Testis (tissue), 3 donors: Measurements from ENCODE around the gene UBR3. TPM values are rescaled to one million over a fixed set of nuclear protein-coding genes. Genes with fewer than 3 reads are reported as not detected.
"Not testable (repeated sequence)": the region's sequence is repeated elsewhere in the genome, so short reads cannot be mapped to it uniquely, and the experiment has no call there.

Experiments used
- DNase-seq: peaks from one replicate; pipeline ENCODE4 v3.0.0-alpha.2; 2019
- H3K27ac ChIP-seq, 2 donors: fragments of 200-600 bp; sonication (generic); one replicate each; pipeline ENCODE4 v1.5.1; 2019
- H3K27me3 ChIP-seq: fragments of 200-600 bp; sonication (generic); one replicate; pipeline ENCODE4 v1.5.1; 2019
- H3K36me3 ChIP-seq: fragments of 200-600 bp; sonication (generic); one replicate; pipeline ENCODE4 v1.5.1; 2017; ENCODE audit warnings: low read depth; ENCODE audit errors: missing control alignments
- H3K4me1 ChIP-seq: fragments of 200-600 bp; sonication (generic); one replicate; pipeline ENCODE4 v1.5.1; 2019
- H3K4me3 ChIP-seq, 2 donors: fragments of 200-600 bp; sonication (generic); one replicate each; pipeline ENCODE4 v1.5.1; 2017 to 2019
- H3K9me3 ChIP-seq: fragments of 200-600 bp; sonication (generic); one replicate; pipeline ENCODE4 v1.5.1; 2017
- CTCF ChIP-seq, 3 experiments: fragments of 450-650 bp in 2 of 3; fragments of 200-600 bp in 1 of 3; sonication (generic) in 1 of 3; IDR thresholded peaks; one replicate each; pipeline ENCODE4 v1.5.1; 2016 to 2019; ENCODE audit warnings: antibody characterized with exemption in 3 of 3, mild to moderate bottlenecking in 2 of 3, moderate library complexity in 1 of 3
- POLR2A ChIP-seq: fragments of 450-650 bp; IDR thresholded peaks from one replicate; pipeline ENCODE4 v1.6.1; 2017; ENCODE audit warnings: antibody characterized with exemption, mild to moderate bottlenecking, moderate library complexity
- WGBS, 2 donors: methylation state at CpG; one replicate each; pipeline ENCODE4 v1.1.5; 2018; 5-methylcytosine and 5-hydroxymethylcytosine counted together
- intact Hi-C: fragments of 100-400 bp; cut with DNase I; formaldehyde crosslinking; loops from one replicate; pipeline ENCODE4 v1.15.1; 2023; ENCODE audit warnings: low total_unique reads
- polyA plus RNA-seq: library from polyadenylated mRNA; stranded (reverse); fragments of 350-450 nt; fragmentation: Illumina TruSeq; extraction: RNeasy Lipid Tissue Mini Kit (QIAGEN cat#74804); gene quantifications from one replicate; pipeline ENCODE4 v1.2.3, GENCODE V29; 2014; ENCODE audit warnings: low read depth, low replicate concordance; ENCODE audit not compliant: insufficient read depth
- total RNA-seq, 2 donors: library from RNA; depleted of rRNA; stranded (reverse); fragments of >200 nt; gene quantifications; one replicate each; pipeline ENCODE4 v1.2.3, GENCODE V29; 2016

The UBR3 gene
- total and polyA plus RNA-seq, 3 donors from 2014 or later = 24.3 to 132 (median 122) TPM

DNA sequence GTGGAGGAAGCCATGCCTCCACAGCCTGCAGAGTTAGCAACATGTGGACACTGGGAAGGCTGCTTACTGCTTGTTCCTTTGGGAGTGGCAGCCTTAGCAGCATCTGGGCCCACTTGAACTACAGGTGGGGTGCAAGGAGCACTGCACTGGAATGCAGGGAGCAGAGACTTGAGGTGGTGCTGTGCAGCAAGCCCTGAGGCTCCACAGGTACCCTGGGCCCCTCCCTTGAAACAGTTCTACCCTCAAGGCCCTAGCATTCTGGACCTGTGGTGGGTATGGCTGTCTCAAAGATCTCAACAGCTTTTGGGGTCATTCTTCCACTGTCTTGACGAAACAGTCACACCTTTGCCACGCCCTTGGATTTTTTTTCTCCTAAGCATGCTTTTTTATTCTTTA lies 13.5 kb downstream of the UBR3 start:
- TF ChIP-seq POLR2A (no peak), CTCF (IDR thresholded peaks at IDR 0.05) (no peak)
- DNase-seq = no peak
- Histone ChIP-seq H3K36me3 (no peaks in the 10 kb centered on the region), H3K4me1 (peaks cover 34% of the 10 kb centered on the region), H3K27me3 (no peaks in the 10 kb centered on the region), H3K27ac (peak overlapping the region; percentile 72 to 75), H3K9me3 (no peaks in the 10 kb centered on the region), H3K4me3 (no peak overlapping the region)
- intact Hi-C loops = no loop called here
- WGBS, 2 donors = 79 to 93% methylated on average over 2 of the region's 2 CpGs

DNA sequence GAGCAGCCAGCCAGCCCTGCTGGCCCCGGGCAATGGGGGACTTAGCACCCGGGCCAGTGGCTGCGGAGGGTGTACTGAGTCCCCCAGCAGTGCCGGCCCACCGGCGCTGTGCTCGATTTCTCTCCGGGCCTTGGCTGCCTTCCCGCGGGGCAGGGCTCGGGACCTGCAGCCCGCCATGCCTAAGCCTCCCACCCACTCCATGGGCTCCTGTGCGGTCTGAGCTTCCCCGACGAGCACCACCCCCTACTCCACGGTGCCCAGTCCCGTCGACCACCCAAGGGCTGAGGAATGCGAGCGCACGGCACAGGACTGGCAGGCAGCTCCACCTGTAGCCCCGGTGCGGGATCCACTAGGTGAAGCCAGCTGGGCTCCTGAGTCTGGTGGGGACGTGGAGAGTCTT lies 14.4 kb downstream of the UBR3 start:
- H3K4me3 ChIP-seq, H3K27me3 ChIP-seq, DNase-seq, intact Hi-C loops, H3K9me3 ChIP-seq, H3K36me3 ChIP-seq: not testable (repeated sequence)
- Histone ChIP-seq H3K27ac (peak overlapping the region; percentile 72 to 75), H3K4me1 (peaks cover 34% of the 10 kb centered on the region)
- WGBS, 2 donors = 86% methylated on average over 24 of the region's 24 CpGs; no CpG with 5 or more reads in 1 of the 2 donors

DNA sequence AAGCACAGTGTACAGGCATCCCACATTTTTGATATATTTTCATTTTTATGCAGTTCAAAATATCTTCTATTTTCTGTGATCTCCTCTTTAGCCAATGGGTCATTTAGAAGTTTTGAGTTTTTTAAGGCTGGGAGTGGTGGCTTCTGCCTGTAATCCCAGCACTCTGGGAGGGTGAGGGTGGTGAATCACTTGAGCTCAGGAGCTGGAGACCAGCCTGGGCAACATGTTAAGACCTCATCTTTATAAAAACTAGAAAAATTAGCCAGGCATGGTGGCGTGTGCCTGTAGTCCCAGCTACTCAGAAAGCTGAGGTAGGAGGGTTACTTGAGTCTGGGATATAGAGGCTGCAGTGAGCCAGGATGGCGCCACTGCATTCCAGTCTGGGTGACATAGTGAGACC lies 17.8 kb downstream of the UBR3 start:
- DNase-seq = no peak
- H3K9me3 ChIP-seq = no peaks in the 10 kb centered on the region
- peaks cover 17% of the 10 kb centered on the region for H3K4me1 ChIP-seq
- 85 to 98% methylated on average over 2 of the region's 2 CpGs for WGBS, 2 donors
- no peaks in the 10 kb centered on the region for H3K36me3 ChIP-seq
- H3K27me3 ChIP-seq = no peaks in the 10 kb centered on the region
- H3K4me3 ChIP-seq = no peak overlapping the region
- H3K27ac ChIP-seq = no peak overlapping the region
- TF ChIP-seq POLR2A (no peak), CTCF (IDR thresholded peaks at IDR 0.05) (no peak)
- intact Hi-C loops = no loop called here

DNA sequence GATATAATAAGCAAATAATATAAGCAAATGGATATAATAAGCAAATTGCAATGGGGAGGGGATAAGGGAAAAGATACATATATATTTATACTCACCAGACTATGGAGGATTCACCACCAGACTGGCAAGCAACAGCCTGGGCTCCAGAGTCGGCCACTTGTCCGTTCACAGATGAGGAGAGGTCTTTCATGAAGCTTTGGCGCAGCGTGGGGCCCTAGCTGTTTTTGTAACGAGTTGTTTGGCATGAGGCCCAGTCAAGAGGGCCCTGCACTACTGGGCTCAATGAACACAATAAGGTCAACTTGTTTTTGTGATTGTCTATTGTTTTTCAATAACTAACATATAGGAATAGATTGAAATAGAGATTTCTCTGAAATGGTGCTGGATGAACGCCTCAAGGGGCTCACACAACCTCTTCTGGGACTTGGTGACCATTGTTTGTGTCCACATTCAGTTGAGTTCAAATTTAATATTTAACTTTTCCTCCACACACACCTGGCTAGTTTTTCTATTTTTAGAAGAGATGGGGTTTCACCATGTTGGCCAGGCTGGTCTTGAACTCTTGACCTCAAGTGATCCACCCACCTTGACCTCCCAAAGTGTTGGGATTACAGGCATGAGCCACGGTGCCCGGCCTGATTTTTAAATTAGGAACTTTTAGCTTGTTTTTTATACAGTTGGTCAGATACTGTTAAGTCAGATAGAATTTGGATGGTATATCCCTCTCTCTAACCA lies 21.9 kb downstream of the UBR3 start:
- H3K27ac ChIP-seq, H3K9me3 ChIP-seq, H3K4me3 ChIP-seq, H3K4me1 ChIP-seq, intact Hi-C loops, H3K36me3 ChIP-seq, H3K27me3 ChIP-seq: not testable (repeated sequence)
- 70 to 83% methylated on average over 8 of the region's 8 CpGs for WGBS, 2 donors
- DNase-seq = peak; percentile 78

GRCh38 chr2:169849710-169850109 lies 22.5 kb downstream of the UBR3 start:
- intact Hi-C loops = no loop called here
- Histone ChIP-seq H3K9me3 (no peaks in the 10 kb centered on the region), H3K27me3 (no peaks in the 10 kb centered on the region), H3K4me1 (peaks cover 4% of the 10 kb centered on the region), H3K36me3 (no peaks in the 10 kb centered on the region), H3K27ac (no peak overlapping the region), H3K4me3 (no peak overlapping the region)
- TF ChIP-seq POLR2A = no peak
- TF ChIP-seq CTCF (IDR thresholded peaks at IDR 0.05) = no peak
- no peak for DNase-seq
- 73 to 77% methylated on average over 1 of the region's 1 CpG for WGBS, 2 donors
